PC-9 (cell line): Measurements from ENCODE around the gene RAPGEF1. TPM values are rescaled to one million over a fixed set of nuclear protein-coding genes. Genes with fewer than 3 reads are reported as not detected.

ENCODE experiments used
- BruUV-seq: library from RNA; stranded (reverse); fragments of 400-500 nt; replicated peaks from 2 replicates; lab custom pipeline; 2021; lab: Mats Ljungman, UMichigan
- CTCF ChIA-PET: fragments of 300-600 bp; sonication (Branson Sonifier 250); formaldehyde crosslinking; loops from one replicate; lab custom pipeline; 2022; ENCODE audit warnings: antibody characterized with exemption; lab: Charles Lee
- POLR2A ChIA-PET: fragments of 300-600 bp; sonication (Branson Sonifier 250); formaldehyde crosslinking; loops from one replicate; lab custom pipeline; 2022; ENCODE audit warnings: antibody characterized with exemption; ENCODE audit not compliant: unreplicated experiment; lab: Charles Lee
- DNase-seq, 2 experiments: peaks; one replicate each; pipeline versions ENCODE4 v3.0.0 to v3.0.0-alpha.2; 2015 to 2022; ENCODE audit warnings: mixed read lengths in 1 of 2
- H2AFZ ChIP-seq: fragments of 200-600 bp; sonication (generic); 2 replicates; pipeline ENCODE4 v1.8.1; 2017; ENCODE audit warnings: antibody characterized with exemption
- H3F3A ChIP-seq: fragments of 200-600 bp; sonication (generic); 2 replicates; pipeline ENCODE4 v1.8.1; 2017; ENCODE audit warnings: antibody characterized with exemption, mild to moderate bottlenecking, low read depth; ENCODE audit not compliant: insufficient read depth
- H3K27ac ChIP-seq: fragments of 200-600 bp; sonication (generic); 2 replicates; pipeline ENCODE4 v1.6.1; 2016; ENCODE audit warnings: mixed run types
- H3K27me3 ChIP-seq: fragments of 200-600 bp; sonication (generic); 2 replicates; pipeline ENCODE4 v1.6.1; 2016; ENCODE audit warnings: low read depth, mixed run types; ENCODE audit not compliant: insufficient read depth
- H3K36me3 ChIP-seq: fragments of 200-600 bp; sonication (generic); 2 replicates; pipeline ENCODE4 v1.6.1; 2016; ENCODE audit warnings: low read depth, mixed run types
- H3K4me1 ChIP-seq: fragments of 200-600 bp; sonication (generic); replicated peaks from 2 replicates; pipeline ENCODE4 v1.6.1; 2016; ENCODE audit warnings: mixed run types; ENCODE audit not compliant: insufficient read depth
- H3K4me2 ChIP-seq: fragments of 200-600 bp; sonication (generic); 2 replicates; pipeline ENCODE4 v1.6.1; 2017; ENCODE audit warnings: mixed run types
- H3K4me3 ChIP-seq: fragments of 200-600 bp; sonication (generic); 2 replicates; pipeline ENCODE4 v1.6.1; 2016; ENCODE audit warnings: mixed run types
- H3K79me2 ChIP-seq: fragments of 200-600 bp; sonication (generic); 2 replicates; pipeline ENCODE4 v1.6.1; 2017; ENCODE audit warnings: low read depth, mixed run types
- H3K9me2 ChIP-seq: fragments of 200-600 bp; sonication (generic); 2 replicates; pipeline ENCODE4 v1.8.1; 2017; ENCODE audit warnings: mild to moderate bottlenecking; ENCODE audit not compliant: insufficient read depth
- H3K9me3 ChIP-seq: fragments of 200-600 bp; sonication (generic); 2 replicates; pipeline ENCODE4 v1.8.1; 2016; ENCODE audit warnings: low read depth; ENCODE audit not compliant: insufficient read depth
- H4K20me1 ChIP-seq: fragments of 200-600 bp; sonication (generic); 2 replicates; pipeline ENCODE4 v1.8.1; 2017; ENCODE audit not compliant: insufficient read depth
- CTCF ChIP-seq: fragments of 200-600 bp; sonication (generic); conservative IDR thresholded peaks from 2 replicates; pipeline ENCODE4 v1.6.1; 2017; ENCODE audit warnings: mixed run types, antibody characterized with exemption, mild to moderate bottlenecking, moderate library complexity
- EZH2 ChIP-seq: fragments of 200-600 bp; sonication (generic); IDR thresholded peaks from 2 replicates; pipeline ENCODE4 v1.8.0; 2017; ENCODE audit warnings: antibody characterized with exemption, low read depth
- intact Hi-C: fragments of 100-400 bp; cut with micrococcal nuclease; formaldehyde crosslinking; loops from one replicate; pipeline ENCODE4 v1.10.0; 2022; ENCODE audit not compliant: unreplicated experiment
- total RNA-seq: library from RNA; stranded (reverse); gene quantifications from 2 replicates; pipeline ENCODE4 v1.2.3, GENCODE V29; 2021

The RAPGEF1 gene
- total RNA-seq, 1 experiment from 2014 or later = 66.5 TPM

- Histone ChIP-seq H3K4me3 (no peak overlapping the region), H3K27ac (no peak overlapping the region), H3K36me3 (no peaks in the 10 kb centered on the region), H3K4me2 (no peak overlapping the region), H3K9me3 (no peaks in the 10 kb centered on the region), H3K4me1 (no peaks in the 10 kb centered on the region), H2AFZ (no peak overlapping the region), H3K27me3 (no peaks in the 10 kb centered on the region), H3F3A (no peaks in the 10 kb centered on the region), H3K9me2 (no peaks in the 10 kb centered on the region), H3K79me2 (no peaks in the 10 kb centered on the region), H4K20me1 (no peaks in the 10 kb centered on the region; the same call in 1 of the 2 replicates)
- ChIA-PET POLR2A (no interaction called here), CTCF (no interaction called here)
- TF ChIP-seq CTCF = no peak
- TF ChIP-seq EZH2 = no peak
- intact Hi-C loops = no loop called here
- BruUV-seq = no TSS peak
- DNase-seq = no peak
Measured at GRCh38 chr9:131722255-131722654, 17.6 kb downstream of the RAPGEF1 start.

GRCh38 chr9:131721076-131721475 lies 18.8 kb downstream of the RAPGEF1 start:
- Histone ChIP-seq H3K36me3 (no peaks in the 10 kb centered on the region), H4K20me1 (no peaks in the 10 kb centered on the region; the same call in 1 of the 2 replicates), H3F3A (no peaks in the 10 kb centered on the region), H3K4me2 (no peak overlapping the region), H2AFZ (no peak overlapping the region), H3K79me2 (no peaks in the 10 kb centered on the region), H3K4me1 (no peaks in the 10 kb centered on the region), H3K9me2 (no peaks in the 10 kb centered on the region), H3K4me3 (no peak overlapping the region), H3K9me3 (no peaks in the 10 kb centered on the region), H3K27me3 (no peaks in the 10 kb centered on the region), H3K27ac (no peak overlapping the region)
- BruUV-seq = no TSS peak
- no peak for DNase-seq
- ChIA-PET POLR2A (no interaction called here), CTCF (interaction anchor here (0.5 kb wide), 1 partner anchor 29 kb away, joined by 3 read pairs; no protein-coding TSS in a partner anchor)
- no peak for TF ChIP-seq EZH2
- TF ChIP-seq CTCF = no peak
- intact Hi-C loops = no loop called here

GRCh38 chr9:131720330-131720729 lies 19.5 kb downstream of the RAPGEF1 start:
- H3K79me2 ChIP-seq = no peaks in the 10 kb centered on the region
- no peaks in the 10 kb centered on the region for H3K9me2 ChIP-seq
- H3K27me3 ChIP-seq = no peaks in the 10 kb centered on the region
- ChIA-PET POLR2A (interaction anchor here (0.7 kb wide), 1 partner anchor 51 kb away, joined by 5 read pairs; no protein-coding TSS in a partner anchor), CTCF (interaction anchor here (0.5 kb wide), 1 partner anchor 30 kb away, joined by 3 read pairs; no protein-coding TSS in a partner anchor)
- H2AFZ ChIP-seq = no peak overlapping the region
- DNase-seq = no peak
- H3K4me3 ChIP-seq = no peak overlapping the region
- BruUV-seq = TSS peak; percentile 8
- H3K36me3 ChIP-seq = no peaks in the 10 kb centered on the region
- no peak overlapping the region for H3K4me2 ChIP-seq
- H3K4me1 ChIP-seq = no peaks in the 10 kb centered on the region
- H3K9me3 ChIP-seq = no peaks in the 10 kb centered on the region
- intact Hi-C loops = no loop called here
- H4K20me1 ChIP-seq = no peaks in the 10 kb centered on the region; the same call in 1 of the 2 replicates
- H3F3A ChIP-seq = no peaks in the 10 kb centered on the region
- H3K27ac ChIP-seq = no peak overlapping the region
- no peak for TF ChIP-seq CTCF
- no peak for TF ChIP-seq EZH2
